IMR-90 (cell line): ENCODE results near the gene VPS35L. TPM values are rescaled to one million over a fixed set of nuclear protein-coding genes. Genes with fewer than 3 reads are reported as not detected.
A peak's percentile ranks its signal among the peaks of the same experiment; 100 is the strongest.

Experiments
- ATAC-seq: fragments of 200-7000 bp; cut with Tn5 transposase; 2 replicates; pipeline ENCODE4 v1.9.1; 2020; ENCODE audit warnings: low read depth, mild to moderate bottlenecking, moderate library complexity
- BruUV-seq: library from RNA; stranded (reverse); fragments of 400-500 nt; replicated peaks from 2 replicates; lab custom pipeline; 2021; lab: Mats Ljungman, UMichigan
- CTCF ChIA-PET: fragments of 300-600 bp; formaldehyde crosslinking; extraction: SDS; loops from one replicate; lab custom pipeline; 2021; ENCODE audit warnings: antibody characterized with exemption; lab: Yijun Ruan, JAX
- POLR2A ChIA-PET: fragments of 300-600 bp; sonication (Branson Sonifier 250); formaldehyde crosslinking; loops from one replicate; lab custom pipeline; 2022; ENCODE audit warnings: antibody characterized with exemption; ENCODE audit not compliant: unreplicated experiment; lab: Charles Lee
- DNase-seq: peaks from one replicate; pipeline ENCODE4 v3.0.0; 2013
- H2AFZ ChIP-seq: replicated peaks from 2 replicates; pipeline ENCODE3; 2013; ENCODE audit warnings: low read length, mild to moderate bottlenecking; ENCODE audit not compliant: poor library complexity
- H2AK5ac ChIP-seq: 2 replicates; pipeline ENCODE4 v1.6.1; 2013; ENCODE audit warnings: low read depth, low read length, inconsistent platforms
- H2AK9ac ChIP-seq: replicated peaks from 2 replicates; pipeline ENCODE3; 2013; ENCODE audit warnings: mild to moderate bottlenecking, low read depth, low read length, moderate library complexity; ENCODE audit not compliant: poor library complexity
- H2BK120ac ChIP-seq: 2 replicates; pipeline ENCODE4 v1.6.1; 2013; ENCODE audit warnings: low read depth, low read length, inconsistent platforms
- H2BK15ac ChIP-seq: 3 replicates; pipeline ENCODE4 v1.6.1; 2013; ENCODE audit warnings: low read depth, low read length, inconsistent platforms
- H2BK20ac ChIP-seq: 2 replicates; pipeline ENCODE4 v1.6.1; 2013; ENCODE audit warnings: low read depth, mild to moderate bottlenecking, inconsistent platforms, low read length, moderate library complexity
- H2BK5ac ChIP-seq: 2 replicates; pipeline ENCODE4 v1.6.1; 2013; ENCODE audit warnings: mild to moderate bottlenecking, low read depth, low read length, inconsistent platforms; ENCODE audit not compliant: poor library complexity, severe bottlenecking
- H3K14ac ChIP-seq: replicated peaks from 2 replicates; pipeline ENCODE4 v1.6.1; 2013; ENCODE audit warnings: low read depth, low read length, inconsistent platforms
- H3K18ac ChIP-seq: 2 replicates; pipeline ENCODE4 v1.6.1; 2013; ENCODE audit warnings: low read depth, low read length, control low read depth
- H3K23ac ChIP-seq: 2 replicates; pipeline ENCODE4 v1.6.1; 2013; ENCODE audit warnings: low read depth, low read length, inconsistent platforms
- H3K27ac ChIP-seq: 2 replicates; pipeline ENCODE4 v1.5.1; 2013; ENCODE audit warnings: mild to moderate bottlenecking, control low read depth, low read length; ENCODE audit not compliant: insufficient read depth
- H3K27me3 ChIP-seq: 2 replicates; pipeline ENCODE4 v1.6.1; 2013; ENCODE audit warnings: low read length; ENCODE audit not compliant: control insufficient read depth, insufficient read depth
- H3K36me3 ChIP-seq: 2 replicates; pipeline ENCODE4 v1.6.1; 2013; ENCODE audit warnings: low read length, mixed read lengths; ENCODE audit not compliant: control insufficient read depth, insufficient read depth
- H3K4ac ChIP-seq: 2 replicates; pipeline ENCODE4 v1.6.1; 2013; ENCODE audit warnings: low read depth, low read length, inconsistent platforms
- H3K4me1 ChIP-seq: 2 replicates; pipeline ENCODE4 v1.6.1; 2013; ENCODE audit warnings: low read length, mixed read lengths; ENCODE audit not compliant: control insufficient read depth, insufficient read depth
- H3K4me2 ChIP-seq: 2 replicates; pipeline ENCODE4 v1.6.1; 2013; ENCODE audit warnings: low read depth, mild to moderate bottlenecking, control low read depth, low read length, moderate library complexity
- H3K4me3 ChIP-seq: 2 replicates; pipeline ENCODE4 v1.5.1; 2013; ENCODE audit warnings: low read depth, mild to moderate bottlenecking, control low read depth, low read length, moderate library complexity; ENCODE audit not compliant: insufficient read depth
- H3K56ac ChIP-seq: 2 replicates; pipeline ENCODE4 v1.6.1; 2013; ENCODE audit warnings: low read length, inconsistent platforms; ENCODE audit not compliant: insufficient read depth; ENCODE audit errors: extremely low read depth
- H3K79me1 ChIP-seq, 2 experiments: 2 replicates each; pipeline ENCODE4 v1.6.1; 2013; ENCODE audit warnings: low read length in 2 of 2, inconsistent platforms in 1 of 2, low read depth in 1 of 2
- H3K9ac ChIP-seq: 2 replicates; pipeline ENCODE4 v1.6.1; 2013; ENCODE audit warnings: low read depth, low read length, control low read depth
- H3K9me1 ChIP-seq: 2 replicates; pipeline ENCODE4 v1.6.1; 2013; ENCODE audit warnings: low read length, inconsistent platforms; ENCODE audit not compliant: insufficient read depth
- H3K9me3 ChIP-seq: 2 replicates; pipeline ENCODE4 v1.6.1; 2013; ENCODE audit warnings: low read length; ENCODE audit not compliant: control insufficient read depth, insufficient read depth
- H4K20me1 ChIP-seq: 2 replicates; pipeline ENCODE4 v1.6.1; 2013; ENCODE audit warnings: low read length, inconsistent platforms; ENCODE audit not compliant: insufficient read depth
- H4K5ac ChIP-seq: 2 replicates; pipeline ENCODE4 v1.6.1; 2013; ENCODE audit warnings: mild to moderate bottlenecking, low read depth, low read length, control low read depth
- H4K8ac ChIP-seq, 2 experiments: 2 replicates each; pipeline ENCODE4 v1.6.1; 2013; ENCODE audit warnings: low read depth in 2 of 2, low read length in 2 of 2, control low read depth in 1 of 2, inconsistent platforms in 1 of 2
- H4K91ac ChIP-seq: 2 replicates; pipeline ENCODE4 v1.6.1; 2013; ENCODE audit warnings: low read depth, low read length, inconsistent platforms; ENCODE audit not compliant: insufficient read depth
- CEBPB ChIP-seq: IDR thresholded peaks from 2 replicates; pipeline ENCODE4 v1.6.1; 2012; ENCODE audit warnings: low read depth, low read length, improper control_type of control experiment
- POLR2A ChIP-seq: IDR thresholded peaks from 2 replicates; pipeline ENCODE4 v1.6.1; 2012; ENCODE audit warnings: mild to moderate bottlenecking, low read depth, low read length
- SMC3 ChIP-seq: fragments of 150-350 bp; IDR thresholded peaks from 2 replicates; pipeline ENCODE4 v1.6.1; 2016; ENCODE audit warnings: low read depth, mild to moderate bottlenecking, antibody characterized with exemption, low read length, moderate library complexity
- WGBS, 2 experiments: methylation state at CpG; one replicate each; pipeline versions ENCODE4 v1.1.5 to v1.1.7; 2013; ENCODE audit warnings: missing lambda C conversion rate in 2 of 2; ENCODE audit not compliant: insufficient read length in 1 of 2; ENCODE audit errors: extremely low coverage in 2 of 2; 5-methylcytosine and 5-hydroxymethylcytosine counted together
- dilution Hi-C: fragments of 300-500 bp; cut with HindIII; formaldehyde crosslinking; loops from one replicate; pipeline ENCODE4 v1.14.3; 2018; ENCODE audit warnings: low sequenced_read_pairs; ENCODE audit not compliant: unreplicated experiment
- in situ Hi-C: fragments of 300-500 bp; cut with MboI; formaldehyde crosslinking; loops from 3 replicates; pipeline ENCODE4 v1.14.3; 2019; ENCODE audit warnings: low sequenced_read_pairs, inconsistent platforms, mixed read lengths
- intact Hi-C: fragments of 100-400 bp; cut with micrococcal nuclease; formaldehyde crosslinking; loops from 2 replicates; pipeline ENCODE4 v1.10.0; 2022
- polyA plus RNA-seq, 3 experiments: library from polyadenylated mRNA; depleted of rRNA; stranded (reverse); fragments of >200 nt; gene quantifications; 2 replicates each; pipeline ENCODE4 v1.2.3, GENCODE V29; 2012; ENCODE audit warnings: low replicate concordance in 1 of 3
- total RNA-seq: library from RNA; depleted of rRNA; stranded (reverse); fragments of >200 nt; gene quantifications from 2 replicates; pipeline ENCODE4 v1.2.3, GENCODE V29; 2012

VPS35L gene
- total and polyA plus RNA-seq, 2 of the 4 experiments (the other 2 are of a cell fraction), result 28.0 to 40.1 TPM

- in situ Hi-C loops, result no loop called here
Observed at GRCh38 chr16:19528666-19529065, 26.8 kb upstream of the VPS35L start.

More at GRCh38 chr16:19528666-19529065, 26.8 kb upstream of the VPS35L start:
- H3K56ac ChIP-seq, result no peak overlapping the region
- H4K5ac ChIP-seq, result no peak overlapping the region
- H3K4me2 ChIP-seq, result no peak overlapping the region
- H3K18ac ChIP-seq, result no peak overlapping the region
- no peaks in the 10 kb centered on the region; the same call in 1 of the 2 replicates for H3K9me1 ChIP-seq
- dilution Hi-C loops, result no loop called here
- H3K4me1 ChIP-seq, result no peaks in the 10 kb centered on the region
- H2AK5ac ChIP-seq, result no peak overlapping the region
- H3K27me3 ChIP-seq, result no peaks in the 10 kb centered on the region
- BruUV-seq, result no TSS peak
- H2BK5ac ChIP-seq, result no peak overlapping the region
- no peak overlapping the region for H4K91ac ChIP-seq
- no peak overlapping the region for H2BK20ac ChIP-seq
- peaks cover 18 to 29% of the 10 kb centered on the region in 2 experiments for H3K79me1 ChIP-seq
- POLR2A ChIA-PET, result interaction anchor here (0.5 kb wide), 1 partner anchor 168 kb away, joined by 3 read pairs; no protein-coding TSS in a partner anchor
- CTCF ChIA-PET, result no interaction called here
- no peak overlapping the region for H4K8ac ChIP-seq
- H2BK15ac ChIP-seq, result no peak overlapping the region
- H3K36me3 ChIP-seq, result peaks cover 3% of the 10 kb centered on the region; the same call in 1 of the 2 replicates
- WGBS, 2 experiments, result no CpG with 5 or more reads among the region's 3 CpGs
- no peak overlapping the region for H3K4ac ChIP-seq
- H2AFZ ChIP-seq, result no peak overlapping the region
- H3K9me3 ChIP-seq, result no peaks in the 10 kb centered on the region
- TF ChIP-seq SMC3 (no peak), POLR2A (no peak), CEBPB (peak; percentile 47)
- no peak overlapping the region for H3K23ac ChIP-seq
- H2BK120ac ChIP-seq, result no peak overlapping the region
- H3K9ac ChIP-seq, result no peak overlapping the region
- no peak overlapping the region for H2AK9ac ChIP-seq
- ATAC-seq (no peak), DNase-seq (no peak)
- no peak overlapping the region for H3K14ac ChIP-seq
- intact Hi-C loops, result no loop called here
- no peaks in the 10 kb centered on the region for H4K20me1 ChIP-seq
- no peak overlapping the region for H3K4me3 ChIP-seq
- H3K27ac ChIP-seq, result no peak overlapping the region
